Activated CD4-positive, alpha-beta memory T cell treated with anti-CD3 and anti-CD28 coated beads, Interleukin-2, amount 10 ng/mL, durations not matched to agents 7 days and 5 days (primary cell): ENCODE results near the gene TRIO. TPM values are rescaled to one million over a fixed set of nuclear protein-coding genes. Genes with fewer than 3 reads are reported as not detected.
"Not testable (repeated sequence)": the region's sequence is repeated elsewhere in the genome, so short reads cannot be mapped to it uniquely, and the experiment has no call there.

Source experiments
- CTCF ChIA-PET: fragments of 350-600 bp; sonication (Branson Sonifier 250); formaldehyde crosslinking; loops from one replicate; lab custom pipeline; 2021; ENCODE audit warnings: antibody characterized with exemption, inconsistent platforms; lab: Charles Lee
- POLR2A ChIA-PET: fragments of 350-600 bp; sonication (Branson Sonifier 250); formaldehyde crosslinking; loops from one replicate; lab custom pipeline; 2021; ENCODE audit warnings: antibody characterized with exemption; lab: Charles Lee
- DNase-seq: peaks from one replicate; pipeline ENCODE4 v3.0.0-alpha.2; 2020
- H3K27ac Mint-ChIP-seq: one replicate; pipeline ENCODE4 v1.8.0; 2021; ENCODE audit warnings: mild to moderate bottlenecking, mixed read lengths
- H3K27me3 Mint-ChIP-seq: one replicate; pipeline ENCODE4 v1.8.0; 2021; ENCODE audit warnings: mixed read lengths
- H3K36me3 Mint-ChIP-seq: one replicate; pipeline ENCODE4 v1.8.0; 2021; ENCODE audit warnings: low read depth, mixed read lengths
- H3K4me1 Mint-ChIP-seq: one replicate; pipeline ENCODE4 v1.8.0; 2021; ENCODE audit warnings: mixed read lengths
- H3K4me3 Mint-ChIP-seq: one replicate; pipeline ENCODE4 v1.8.0; 2021; ENCODE audit warnings: mild to moderate bottlenecking, mixed read lengths
- H3K9me3 Mint-ChIP-seq: one replicate; pipeline ENCODE4 v1.8.0; 2021; ENCODE audit warnings: mixed read lengths
- total RNA-seq, 2 experiments: library from RNA; stranded (reverse); gene quantifications; one replicate each; pipeline ENCODE4 v1.2.3, GENCODE V29; 2021

The TRIO gene
- total RNA-seq, 2 experiments from 2014 or later, result 8.1 to 8.3 TPM

DNA sequence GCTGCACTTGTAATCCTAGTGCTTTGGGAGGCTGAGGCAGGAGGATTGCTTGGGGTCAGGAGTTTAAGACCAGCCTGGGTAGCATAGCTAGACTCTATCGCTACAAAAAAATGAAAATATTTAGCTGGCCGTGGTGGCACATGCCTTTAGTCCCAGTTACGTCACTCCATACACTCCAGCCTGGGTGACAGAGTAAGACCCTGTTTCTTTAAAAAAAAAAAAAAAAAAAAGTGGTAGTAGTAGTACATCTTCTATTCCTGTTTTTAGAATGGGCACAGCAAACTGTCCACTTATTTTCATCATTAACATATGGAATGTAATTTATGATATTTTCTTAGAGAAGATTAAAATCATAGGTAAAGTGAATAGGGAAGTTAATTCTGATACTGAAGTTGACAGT is 48.2 kb downstream of the TRIO start:
- CTCF ChIA-PET, result no interaction called here
- POLR2A ChIA-PET, result no interaction called here
- peaks cover 4% of the 10 kb centered on the region for H3K27me3 Mint-ChIP-seq

DNA sequence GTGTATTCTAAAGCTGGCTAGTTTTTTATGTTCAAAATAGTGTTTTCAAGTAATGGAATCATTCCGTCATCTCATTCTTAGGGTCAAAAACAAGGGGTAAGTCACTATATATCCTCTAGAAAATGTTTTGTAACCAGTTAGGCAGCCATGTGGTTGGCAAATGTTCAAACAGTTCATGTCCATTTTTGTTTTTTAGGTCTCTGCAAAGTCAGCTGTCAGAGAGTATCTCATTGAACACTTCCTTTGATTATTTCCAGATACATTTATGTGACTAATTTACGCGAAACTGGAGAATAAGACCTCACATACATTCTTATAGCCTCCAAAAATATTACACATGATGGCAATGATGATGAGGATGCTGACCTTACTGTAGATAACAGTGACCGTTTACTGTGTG is 50.4 kb downstream of the TRIO start:
- Mint-ChIP-seq H3K9me3 (no peaks in the 10 kb centered on the region), H3K4me1 (no peaks in the 10 kb centered on the region)

More for the DNA sequence above, 48.2 kb downstream of the TRIO start:
- no peaks in the 10 kb centered on the region for H3K4me1 Mint-ChIP-seq
- no peak overlapping the region for H3K27ac Mint-ChIP-seq
- no peak overlapping the region for H3K4me3 Mint-ChIP-seq
- no peaks in the 10 kb centered on the region for H3K9me3 Mint-ChIP-seq
- no peaks in the 10 kb centered on the region for H3K36me3 Mint-ChIP-seq
- DNase-seq, result no peak

DNA sequence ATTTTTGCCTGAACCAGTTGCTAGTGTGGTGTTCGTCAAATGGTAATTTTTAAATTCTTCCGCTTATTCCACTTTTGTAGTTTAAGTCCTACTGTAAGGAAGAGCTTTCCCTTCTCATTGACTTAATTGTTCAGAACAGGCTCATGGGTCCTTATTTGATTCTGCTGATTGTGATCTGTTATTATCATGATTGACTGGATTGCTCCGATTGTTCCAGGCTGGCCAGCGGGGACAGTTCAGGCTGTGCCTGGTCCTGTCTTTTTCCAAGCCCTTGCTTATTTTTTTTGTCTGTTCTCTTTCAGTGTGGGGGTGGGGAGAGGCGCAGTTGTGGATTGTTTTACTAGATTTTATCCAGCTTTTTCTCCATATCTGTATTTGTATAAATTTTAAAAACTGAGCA is 52.4 kb downstream of the TRIO start:
- H3K36me3 Mint-ChIP-seq, result no peaks in the 10 kb centered on the region
- ChIA-PET CTCF (no interaction called here), POLR2A (no interaction called here)
- no peak overlapping the region for H3K4me3 Mint-ChIP-seq
- H3K4me1 Mint-ChIP-seq, result no peaks in the 10 kb centered on the region
- peaks cover 9% of the 10 kb centered on the region for H3K27me3 Mint-ChIP-seq
- no peaks in the 10 kb centered on the region for H3K9me3 Mint-ChIP-seq
- no peak overlapping the region for H3K27ac Mint-ChIP-seq
- DNase-seq, result no peak

More for the DNA sequence above, 50.4 kb downstream of the TRIO start:
- POLR2A ChIA-PET, result no interaction called here
- CTCF ChIA-PET, result no interaction called here
- no peaks in the 10 kb centered on the region for H3K36me3 Mint-ChIP-seq
- H3K4me3 Mint-ChIP-seq, result no peak overlapping the region
- peaks cover 9% of the 10 kb centered on the region for H3K27me3 Mint-ChIP-seq
- H3K27ac Mint-ChIP-seq, result no peak overlapping the region
- DNase-seq, result no peak

DNA sequence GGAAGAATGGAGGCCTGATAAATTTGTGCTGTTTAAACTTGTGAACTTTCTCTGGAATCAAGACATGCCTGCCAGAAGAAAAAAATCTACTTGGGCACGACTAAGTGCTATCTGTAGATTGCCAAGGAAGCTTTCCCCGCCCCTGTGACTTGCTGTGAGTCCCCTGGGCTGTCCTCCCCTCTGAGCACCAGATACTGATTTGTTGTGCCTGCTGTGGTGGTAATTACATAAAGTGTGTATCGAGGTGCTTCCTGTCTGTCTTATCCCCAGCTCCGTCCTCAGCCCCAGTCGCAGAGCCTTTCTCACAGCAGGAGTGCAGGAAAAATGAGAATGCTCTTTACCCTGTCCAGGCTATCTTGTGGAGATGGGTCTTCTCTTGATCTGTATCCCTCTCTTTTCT is 53.9 kb downstream of the TRIO start:
- H3K9me3 Mint-ChIP-seq, result no peaks in the 10 kb centered on the region
- H3K4me3 Mint-ChIP-seq, result no peak overlapping the region
- peaks cover 9% of the 10 kb centered on the region for H3K27me3 Mint-ChIP-seq
- no peak overlapping the region for H3K27ac Mint-ChIP-seq
- POLR2A ChIA-PET, result no interaction called here
- H3K4me1 Mint-ChIP-seq, result no peaks in the 10 kb centered on the region
- CTCF ChIA-PET, result interaction anchor here (0.6 kb wide), 1 partner anchor 853 kb away, joined by 3 read pairs; no protein-coding TSS in a partner anchor
- no peaks in the 10 kb centered on the region for H3K36me3 Mint-ChIP-seq
- no peak for DNase-seq

DNA sequence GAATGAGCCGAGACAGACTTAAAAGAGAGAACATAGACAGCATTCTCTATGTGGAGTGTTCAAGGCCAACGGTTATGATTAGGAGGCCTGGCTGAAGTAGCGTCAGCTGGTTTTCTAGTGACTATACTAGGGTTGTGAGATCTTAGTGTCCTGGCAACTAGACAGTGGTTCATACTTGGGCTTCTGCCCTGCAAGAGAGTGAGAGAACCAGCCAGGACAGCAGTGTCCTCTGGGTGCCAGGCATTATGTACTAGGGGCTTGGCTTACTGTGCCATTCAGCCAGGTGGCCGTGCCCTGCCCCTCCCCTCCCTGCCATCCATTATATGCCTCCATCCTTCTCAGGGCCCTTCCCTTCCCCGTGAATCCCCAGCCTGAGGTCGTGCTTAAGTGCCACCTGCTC is 56.8 kb downstream of the TRIO start:
- CTCF ChIA-PET, result no interaction called here
- no peaks in the 10 kb centered on the region for H3K36me3 Mint-ChIP-seq
- no peak for DNase-seq
- no peak overlapping the region for H3K27ac Mint-ChIP-seq
- no peaks in the 10 kb centered on the region for H3K9me3 Mint-ChIP-seq
- peaks cover 14% of the 10 kb centered on the region for H3K27me3 Mint-ChIP-seq
- no peak overlapping the region for H3K4me3 Mint-ChIP-seq
- H3K4me1 Mint-ChIP-seq, result peaks cover 1% of the 10 kb centered on the region
- POLR2A ChIA-PET, result no interaction called here

DNA sequence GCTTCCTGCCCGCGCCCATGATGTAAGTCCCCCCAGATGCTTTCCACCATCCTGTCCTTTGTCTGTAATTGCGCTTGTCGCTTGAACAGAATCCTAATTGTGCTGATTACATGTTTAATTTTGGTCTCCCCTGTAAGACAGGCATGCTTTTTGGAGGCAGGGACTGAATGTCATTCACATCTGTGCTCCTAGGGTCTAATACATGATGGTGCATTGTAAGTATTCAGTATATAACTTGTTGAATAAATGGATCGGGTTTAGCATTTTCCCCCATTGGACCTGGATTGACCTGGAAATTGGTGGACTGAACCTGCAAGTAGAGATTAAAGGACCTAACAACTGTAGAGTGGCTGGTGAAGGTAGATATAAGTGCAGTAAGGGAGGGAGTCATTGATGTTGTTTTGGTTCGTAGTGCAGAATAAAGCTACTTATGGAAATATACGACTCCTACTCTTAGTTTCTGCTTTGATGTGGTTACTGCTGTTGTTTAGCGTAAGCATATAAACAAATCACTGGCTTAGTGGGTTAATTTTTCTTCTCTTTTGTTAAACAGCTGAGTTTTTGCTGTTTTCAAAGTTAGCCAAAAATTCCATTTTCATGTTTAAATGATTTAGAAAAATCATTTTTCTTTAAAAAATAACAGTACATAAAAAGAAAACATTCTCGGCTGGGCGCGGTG is 57.3 kb downstream of the TRIO start:
- no peak overlapping the region for H3K27ac Mint-ChIP-seq
- peaks cover 13% of the 10 kb centered on the region for H3K27me3 Mint-ChIP-seq
- CTCF ChIA-PET, result no interaction called here
- H3K36me3 Mint-ChIP-seq, result no peaks in the 10 kb centered on the region
- peaks cover 5% of the 10 kb centered on the region for H3K4me1 Mint-ChIP-seq
- H3K9me3 Mint-ChIP-seq, result no peaks in the 10 kb centered on the region
- POLR2A ChIA-PET, result no interaction called here
- no peak overlapping the region for H3K4me3 Mint-ChIP-seq
- no peak for DNase-seq

DNA sequence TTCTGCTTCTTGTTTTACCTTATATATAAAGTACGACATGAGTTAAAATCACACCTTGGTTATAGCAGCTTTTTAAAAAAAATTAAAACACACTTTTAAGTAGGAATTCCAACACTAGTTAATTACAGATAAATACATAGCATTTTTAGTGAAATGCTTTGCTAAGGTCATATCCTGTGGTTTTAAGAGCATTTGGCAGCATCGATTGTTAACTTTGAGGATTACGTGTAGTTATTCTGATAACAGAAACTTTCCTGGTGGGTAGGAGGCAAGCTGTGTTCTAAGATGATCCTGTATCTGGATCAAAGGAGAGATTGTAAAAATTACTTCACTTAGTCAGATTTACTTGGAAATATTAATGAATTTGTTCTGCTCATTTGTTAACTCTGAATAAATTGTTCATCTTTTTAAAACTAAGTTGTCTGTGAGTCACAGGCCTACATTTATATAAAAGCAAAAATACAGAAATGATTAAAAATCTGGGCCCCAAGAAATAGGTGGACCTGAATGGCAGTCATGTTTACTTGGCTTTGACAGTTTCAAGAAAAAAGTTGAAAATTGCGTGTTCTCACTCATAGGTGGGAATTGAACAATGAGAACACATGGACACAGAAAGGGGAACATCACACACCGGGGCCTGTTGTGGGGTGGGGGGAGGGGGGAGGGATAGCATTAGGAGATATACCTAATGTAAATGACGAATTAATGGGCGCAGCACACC is 58.3 kb downstream of the TRIO start:
- no peak for DNase-seq
- POLR2A ChIA-PET, result no interaction called here
- Mint-ChIP-seq H3K27ac (no peak overlapping the region), H3K27me3 (peaks cover 18% of the 10 kb centered on the region), H3K4me3 (no peak overlapping the region), H3K36me3 (no peaks in the 10 kb centered on the region), H3K4me1 (peaks cover 7% of the 10 kb centered on the region), H3K9me3 (no peaks in the 10 kb centered on the region)
- CTCF ChIA-PET, result no interaction called here

DNA sequence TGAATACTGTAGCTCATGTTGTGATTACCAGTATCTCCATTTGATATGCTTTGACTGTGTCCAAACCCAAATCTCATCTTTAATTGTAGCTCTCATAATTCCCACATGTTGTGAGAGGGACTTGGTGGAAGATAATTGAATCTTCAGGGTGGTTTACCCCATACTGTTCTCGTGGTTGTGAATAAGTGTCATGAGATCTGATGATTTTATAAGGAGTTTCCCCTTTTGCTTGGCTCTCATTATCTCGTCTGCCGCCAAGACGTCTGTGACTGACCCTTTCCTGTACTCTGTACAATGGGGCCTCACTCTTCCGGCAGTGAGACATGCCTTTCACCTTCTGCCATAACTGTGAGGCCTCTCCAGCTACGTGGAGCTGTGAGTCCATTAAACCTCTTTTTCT is 59.3 kb downstream of the TRIO start:
- ChIA-PET POLR2A (no interaction called here), CTCF (interaction anchor here (0.6 kb wide), 1 partner anchor 95 kb away, joined by 3 read pairs; no protein-coding TSS in a partner anchor)
- Mint-ChIP-seq H3K36me3 (no peaks in the 10 kb centered on the region), H3K4me1 (peaks cover 9% of the 10 kb centered on the region), H3K27ac (no peak overlapping the region), H3K27me3 (peaks cover 14% of the 10 kb centered on the region), H3K9me3 (no peaks in the 10 kb centered on the region), H3K4me3 (no peak overlapping the region)
- DNase-seq, result no peak

DNA sequence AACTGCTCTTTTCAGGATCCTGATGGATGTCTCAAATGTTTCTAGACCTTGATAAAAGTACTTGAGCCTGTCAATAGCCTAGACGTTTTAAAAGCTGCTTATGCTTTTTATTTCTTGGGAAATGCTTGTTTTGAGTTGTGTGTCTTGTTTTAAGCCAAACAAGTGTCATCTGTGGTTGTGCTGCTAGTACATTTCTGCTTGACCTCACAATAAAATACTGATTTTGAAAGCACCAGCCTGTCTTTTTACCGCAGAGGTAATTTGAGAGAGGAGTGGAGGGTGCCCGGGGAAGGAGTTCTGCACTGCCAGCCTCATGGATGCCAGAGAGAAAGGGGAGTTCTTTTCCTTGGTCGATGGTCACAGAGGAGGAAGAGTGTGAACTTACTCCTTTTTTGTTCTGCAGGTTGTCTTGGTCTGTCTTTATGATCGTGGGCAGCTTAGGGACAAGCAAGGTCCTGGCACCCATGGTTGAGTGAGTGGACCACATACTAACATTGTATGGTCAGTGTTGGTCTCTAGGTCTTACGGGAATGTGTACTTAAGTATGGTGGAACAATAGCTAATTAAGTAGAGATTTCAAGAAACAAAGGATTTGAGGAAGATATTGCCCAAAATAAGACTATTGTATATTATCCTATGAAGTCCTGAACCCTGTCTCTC is 61.0 kb downstream of the TRIO start:
- H3K27me3 Mint-ChIP-seq, result peaks cover 10% of the 10 kb centered on the region
- H3K4me1 Mint-ChIP-seq, result peaks cover 16% of the 10 kb centered on the region
- POLR2A ChIA-PET, result no interaction called here
- no peak overlapping the region for H3K4me3 Mint-ChIP-seq
- CTCF ChIA-PET, result no interaction called here
- no peak overlapping the region for H3K27ac Mint-ChIP-seq
- H3K9me3 Mint-ChIP-seq, result no peaks in the 10 kb centered on the region
- no peaks in the 10 kb centered on the region for H3K36me3 Mint-ChIP-seq
- no peak for DNase-seq

DNA sequence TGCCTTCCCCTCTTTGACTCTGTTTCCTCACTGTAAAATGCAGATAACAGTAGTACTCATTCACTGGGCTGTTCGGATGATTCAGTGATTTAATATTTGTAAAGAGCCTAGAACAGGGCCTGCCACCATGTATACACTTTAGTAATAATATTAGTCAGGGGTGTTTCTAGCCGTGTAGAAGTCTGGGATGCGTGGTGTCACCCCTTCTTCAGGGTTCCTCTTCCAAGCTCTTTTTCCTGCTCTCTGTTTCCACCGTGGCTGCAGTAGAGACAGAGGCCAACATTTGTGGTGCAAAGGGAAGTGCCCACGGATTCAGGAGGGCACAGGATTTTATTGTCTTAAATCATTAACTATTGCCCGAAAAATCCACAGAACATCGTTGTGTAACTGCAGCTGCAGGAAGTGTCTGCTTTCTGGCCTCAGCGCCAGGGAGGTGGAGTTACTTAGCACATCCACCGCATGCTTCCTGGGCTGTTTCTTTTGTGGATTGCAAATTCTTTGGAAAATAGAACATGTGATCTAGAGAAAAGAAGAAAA is 61.7 kb downstream of the TRIO start:
- H3K36me3 Mint-ChIP-seq, result no peaks in the 10 kb centered on the region
- peaks cover 16% of the 10 kb centered on the region for H3K4me1 Mint-ChIP-seq
- no peaks in the 10 kb centered on the region for H3K9me3 Mint-ChIP-seq
- no peak overlapping the region for H3K27ac Mint-ChIP-seq
- peaks cover 10% of the 10 kb centered on the region for H3K27me3 Mint-ChIP-seq
- CTCF ChIA-PET, result no interaction called here
- no peak overlapping the region for H3K4me3 Mint-ChIP-seq
- DNase-seq, result no peak
- POLR2A ChIA-PET, result no interaction called here

DNA sequence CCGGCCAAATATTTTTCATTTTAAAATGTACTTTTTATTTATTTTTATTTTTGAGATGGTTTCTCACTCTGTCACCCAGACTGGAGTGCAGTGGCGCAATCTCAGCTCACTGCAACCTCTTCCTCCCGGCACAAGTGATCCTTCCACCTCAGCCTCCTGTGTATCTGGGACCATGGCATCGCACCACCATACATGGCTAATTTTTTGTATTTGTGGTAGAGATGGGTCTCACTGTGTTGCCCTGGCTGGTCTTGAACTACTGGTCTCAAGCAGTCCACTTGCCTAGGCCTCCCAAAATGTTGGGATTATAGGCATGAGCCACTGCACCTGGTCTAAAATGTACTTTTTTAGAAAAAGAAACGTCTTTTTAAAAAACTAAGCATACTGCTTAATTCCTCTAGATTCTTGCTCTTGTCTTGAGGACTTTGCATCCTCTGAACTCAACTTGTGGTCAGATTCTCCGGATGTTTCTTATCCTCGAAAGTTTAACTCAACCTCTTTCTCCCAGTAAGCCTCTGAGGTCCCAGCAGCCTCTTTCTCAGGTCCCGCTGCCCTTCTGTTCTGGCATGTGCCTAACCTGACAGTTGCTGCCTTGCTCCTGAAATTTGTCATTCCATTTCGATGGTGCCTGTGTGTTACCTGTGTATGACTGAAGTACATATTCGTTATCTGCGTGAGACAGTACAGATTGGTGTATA is 63.0 kb downstream of the TRIO start:
- ChIA-PET POLR2A (no interaction called here), CTCF (no interaction called here)
- Mint-ChIP-seq H3K27me3 (peaks cover 14% of the 10 kb centered on the region), H3K36me3 (no peaks in the 10 kb centered on the region), H3K27ac (no peak overlapping the region), H3K9me3 (no peaks in the 10 kb centered on the region), H3K4me3 (no peak overlapping the region), H3K4me1 (peaks cover 16% of the 10 kb centered on the region)
- DNase-seq, result no peak

DNA sequence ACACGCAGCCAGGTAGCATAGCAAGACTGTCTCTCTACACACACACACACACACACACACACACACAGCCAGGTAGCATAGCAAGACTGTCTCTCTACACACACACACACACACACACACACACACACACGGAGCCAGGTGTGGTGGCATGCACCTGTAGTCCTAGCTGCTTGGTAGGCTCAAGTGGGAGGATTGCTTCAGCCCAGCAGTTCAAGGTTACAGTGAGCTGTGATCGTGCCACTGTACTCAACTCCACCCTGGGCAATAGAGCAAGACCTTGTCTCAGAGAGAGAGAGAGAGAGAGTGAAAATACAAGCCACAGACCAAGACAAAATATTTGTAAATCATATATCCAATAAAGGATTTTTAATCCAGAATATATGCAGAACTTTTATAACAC is 64.3 kb downstream of the TRIO start:
- H3K36me3 Mint-ChIP-seq, H3K9me3 Mint-ChIP-seq, H3K4me3 Mint-ChIP-seq, POLR2A ChIA-PET, DNase-seq, CTCF ChIA-PET, H3K27ac Mint-ChIP-seq: not testable (repeated sequence)
- peaks cover 16% of the 10 kb centered on the region for H3K4me1 Mint-ChIP-seq
- peaks cover 16% of the 10 kb centered on the region for H3K27me3 Mint-ChIP-seq
